Pancreas (tissue), 10 donors: ENCODE data around the gene TBX4. TPM values are rescaled to one million over a fixed set of nuclear protein-coding genes. Genes with fewer than 3 reads are reported as not detected.
A peak's percentile ranks its signal among the peaks of the same experiment; 100 is the strongest.

Source experiments
- ATAC-seq, 4 donors: fragments of 200-7000 bp; cut with Tn5 transposase; one replicate each; pipeline versions ENCODE4 v1.8.0 to v1.9.1; 2020; ENCODE audit warnings: mild to moderate bottlenecking in 4 of 4, moderate library complexity in 4 of 4
- DNase-seq, 6 donors: peaks; one replicate each; pipeline ENCODE4 v3.0.0-alpha.2; 2020
- FAIRE-seq: peaks from 2 replicates; lab custom pipeline; 2012; peaks lifted over from hg19 to GRCh38; lab: Jason Lieb, UNC
- H3K27ac ChIP-seq, 4 donors: fragments of 200-600 bp; sonication (generic); 1 replicate in 3 of 4; 2 replicates in 1 of 4; pipeline versions ENCODE4 v1.5.0 to v1.8.0; 2020
- H3K27me3 ChIP-seq, 4 donors: fragments of 200-600 bp; one replicate each; pipeline ENCODE4 v1.8.0; 2021
- H3K36me3 ChIP-seq, 3 donors: fragments of 200-600 bp; sonication (generic) in 1 of 3; one replicate each; pipeline versions ENCODE4 v1.5.0 to v1.8.0; 2020 to 2021
- H3K4me1 ChIP-seq, 3 donors: fragments of 200-600 bp; one replicate each; pipeline ENCODE4 v1.8.0; 2021
- H3K4me3 ChIP-seq, 4 donors: fragments of 200-600 bp; sonication (generic) in 2 of 4; one replicate each; pipeline versions ENCODE4 v1.5.0 to v1.8.0; 2020 to 2021
- H3K9me3 ChIP-seq, 4 donors: fragments of 200-600 bp; one replicate each; pipeline ENCODE4 v1.8.0; 2021
- CTCF ChIP-seq, 4 donors: fragments of 200-600 bp; sonication (generic) in 3 of 4; IDR thresholded peaks; one replicate each; pipeline versions ENCODE4 v1.5.0 to v1.8.0; 2021; ENCODE audit warnings: antibody characterized with exemption in 4 of 4
- WGBS, 2 donors: extraction: QIAGEN DNeasy Blood & Tissue Kit; methylation state at CpG; one replicate each; pipeline ENCODE4 v1.1.7; 2013; 5-methylcytosine and 5-hydroxymethylcytosine counted together
- intact Hi-C, 3 donors: fragments of 100-400 bp; cut with DNase I; formaldehyde crosslinking; loops; one replicate each; pipeline versions ENCODE4 v1.11.1 to v1.14.2; 2022
- polyA plus RNA-seq, 2 donors: library from polyadenylated mRNA; stranded (reverse); fragments of 200-250 nt; gene quantifications; one replicate each; pipeline ENCODE4 v1.2.3, GENCODE V29; 2013
- total RNA-seq, 6 donors: library from RNA; stranded (reverse); fragmentation: NEBNext Ultra II Directional in 4 of 6; extraction: Animal tissue kit (Norgen Biotek cat#: 25700) in 4 of 6; gene quantifications; one replicate each; pipeline versions ENCODE4 v1.2.1 to v1.2.4, GENCODE V29; 2021 to 2023
- donor health status: healthy with polysubstance abuse.
- donor health status: DM: no; HTN: no; CAD: no; lungs with moderate emphysema.
- donor health status: DM: no; HTN: no; CAD: no.
- donor health status: control.
- donor health status: control.
- donor health status: Bipolar disorder and iron deficiency.
- donor health status: DM: yes; HTN: yes; CAD: no.
- donor health status: DM: no; HTN: no; CAD: no.
- donor health status: DM: no; HTN: no; CAD: no.
- donor health status: DM: yes; HTN: yes; CAD: no.

The TBX4 gene
- total and polyA plus RNA-seq, 8 donors = not detected

- ATAC-seq (no peak), FAIRE-seq (no peak), DNase-seq (no peak)
- intact Hi-C loops = no loop called here
- no peaks in the 10 kb centered on the region for H3K9me3 ChIP-seq
- H3K36me3 ChIP-seq = no peaks in the 10 kb centered on the region
- no peak overlapping the region for H3K27ac ChIP-seq
- no peak overlapping the region for H3K4me3 ChIP-seq
- 88 to 90% methylated on average over 9 of the region's 9 CpGs for WGBS, 2 donors
- H3K4me1 ChIP-seq = peaks cover 0 to 10% (median 0%) of the 10 kb centered on the region in 3 donors
- peaks cover 7 to 31% (median 21%) of the 10 kb centered on the region in 4 donors for H3K27me3 ChIP-seq
- no peak for TF ChIP-seq CTCF (IDR thresholded peaks at IDR 0.05)
These were observed 2.2 kb upstream of the TBX4 start for GRCh38 chr17:61449707-61450640.

GRCh38 chr17:61450641-61451537 is 1.3 kb upstream of the TBX4 start:
- no peak overlapping the region for H3K27ac ChIP-seq
- WGBS, 2 donors = 87 to 91% methylated on average over 19 of the region's 19 CpGs
- DNase-seq (no peak), FAIRE-seq (no peak), ATAC-seq (no peak)
- peaks cover 0 to 10% (median 0%) of the 10 kb centered on the region in 3 donors for H3K4me1 ChIP-seq
- no peaks in the 10 kb centered on the region for H3K36me3 ChIP-seq
- H3K9me3 ChIP-seq = no peaks in the 10 kb centered on the region
- no peak for TF ChIP-seq CTCF (IDR thresholded peaks at IDR 0.05)
- H3K27me3 ChIP-seq = peaks cover 7 to 40% (median 23%) of the 10 kb centered on the region in 4 donors
- H3K4me3 ChIP-seq = peak overlapping the region in 1 of 4 donors; percentile 39
- intact Hi-C loops = no loop called here

DNA sequence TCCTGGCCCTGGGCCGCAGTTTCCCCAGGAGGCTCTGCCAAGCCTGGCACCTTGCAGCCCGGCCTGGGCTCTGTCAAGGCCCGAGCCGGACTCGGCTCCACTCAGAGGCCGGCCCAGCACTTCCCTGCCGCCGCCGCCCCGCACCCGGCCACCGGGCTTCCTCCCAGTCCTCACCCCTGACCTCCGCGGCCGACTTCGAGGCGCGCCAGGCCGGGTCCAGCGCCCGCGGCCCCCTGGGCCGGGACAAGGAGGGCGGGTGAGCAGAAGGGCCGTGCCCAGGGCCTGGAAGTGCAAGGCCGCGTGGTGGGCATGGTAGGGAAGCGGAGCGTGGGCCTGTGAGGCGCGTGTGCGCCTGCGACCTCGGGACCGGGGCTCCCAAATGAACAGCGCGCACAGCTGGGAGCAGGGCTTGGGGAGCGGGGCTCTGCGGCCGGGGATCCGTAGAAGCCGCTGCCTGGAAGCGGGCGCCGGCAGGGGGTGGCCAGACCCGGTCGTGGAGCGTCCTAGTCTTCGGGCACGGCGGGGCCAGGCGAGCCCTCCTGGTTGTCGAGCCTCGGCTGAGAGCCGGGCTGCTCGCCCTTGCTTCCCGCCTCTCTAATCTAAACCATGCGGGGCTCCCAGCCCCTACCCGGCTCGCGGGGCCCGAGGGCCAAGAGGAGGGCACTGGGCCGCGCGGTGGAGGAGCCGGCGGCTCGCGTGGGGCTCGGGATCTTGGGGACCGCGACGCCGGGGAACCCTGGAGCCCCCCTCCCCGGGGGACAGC is 503 bp upstream of the TBX4 start:
- WGBS, 2 donors = 23 to 24% methylated on average over 61 to 75 of the region's 75 CpGs
- Histone ChIP-seq H3K27ac (no peak overlapping the region), H3K4me1 (peaks cover 0 to 10% (median 0%) of the 10 kb centered on the region in 3 donors), H3K27me3 (peaks cover 7 to 48% (median 27%) of the 10 kb centered on the region in 4 donors), H3K36me3 (no peaks in the 10 kb centered on the region), H3K4me3 (peak overlapping the region in 1 of 4 donors; percentile 39), H3K9me3 (no peaks in the 10 kb centered on the region)
- no peak for TF ChIP-seq CTCF (IDR thresholded peaks at IDR 0.05)
- FAIRE-seq = no peak
- peak in 3 of 4 donors; percentile 18 to 65 (median 45) for ATAC-seq
- no peak for DNase-seq
- intact Hi-C loops = no loop called here

- DNase-seq (no peak), FAIRE-seq (no peak), ATAC-seq (no peak)
- no peak for TF ChIP-seq CTCF (IDR thresholded peaks at IDR 0.05)
- intact Hi-C loops = no loop called here
- Histone ChIP-seq H3K4me3 (no peak overlapping the region), H3K36me3 (no peaks in the 10 kb centered on the region), H3K9me3 (no peaks in the 10 kb centered on the region), H3K27me3 (peaks cover 7 to 67% (median 31%) of the 10 kb centered on the region in 4 donors), H3K27ac (no peak overlapping the region), H3K4me1 (peaks cover 0 to 10% (median 0%) of the 10 kb centered on the region in 3 donors)
- 36 to 37% methylated on average over 17 of the region's 17 CpGs for WGBS, 2 donors
These were observed 1.6 kb downstream of the TBX4 start for GRCh38 chr17:61453566-61454380.
